A673 (cell line): ENCODE data around the gene PEX26.

Experiments
- EZH2 ChIP-seq: fragments of 200-600 bp; sonication (generic); IDR thresholded peaks from 2 replicates; pipeline ENCODE4 v1.6.1; 2017; ENCODE audit warnings: borderline replicate concordance, low read depth, mild to moderate bottlenecking, mixed read lengths, antibody characterized with exemption, low read length; ENCODE audit not compliant: poor library complexity, severe bottlenecking
- TF ChIP-seq, protein P1 (sequence below): fragments of 300-800, 200-600 bp; sonication (generic); conservative IDR thresholded peaks from 2 replicates; pipeline ENCODE4 v1.5.1; 2017; ENCODE audit warnings: low read depth, mild to moderate bottlenecking, antibody characterized with exemption, low read length, moderate library complexity, mixed read lengths

GRCh38 chr22:18034076-18034475 lies 43.7 kb upstream of the PEX26 start:
- TF ChIP-seq EZH2, result no peak
- TF ChIP-seq, protein P1, sequence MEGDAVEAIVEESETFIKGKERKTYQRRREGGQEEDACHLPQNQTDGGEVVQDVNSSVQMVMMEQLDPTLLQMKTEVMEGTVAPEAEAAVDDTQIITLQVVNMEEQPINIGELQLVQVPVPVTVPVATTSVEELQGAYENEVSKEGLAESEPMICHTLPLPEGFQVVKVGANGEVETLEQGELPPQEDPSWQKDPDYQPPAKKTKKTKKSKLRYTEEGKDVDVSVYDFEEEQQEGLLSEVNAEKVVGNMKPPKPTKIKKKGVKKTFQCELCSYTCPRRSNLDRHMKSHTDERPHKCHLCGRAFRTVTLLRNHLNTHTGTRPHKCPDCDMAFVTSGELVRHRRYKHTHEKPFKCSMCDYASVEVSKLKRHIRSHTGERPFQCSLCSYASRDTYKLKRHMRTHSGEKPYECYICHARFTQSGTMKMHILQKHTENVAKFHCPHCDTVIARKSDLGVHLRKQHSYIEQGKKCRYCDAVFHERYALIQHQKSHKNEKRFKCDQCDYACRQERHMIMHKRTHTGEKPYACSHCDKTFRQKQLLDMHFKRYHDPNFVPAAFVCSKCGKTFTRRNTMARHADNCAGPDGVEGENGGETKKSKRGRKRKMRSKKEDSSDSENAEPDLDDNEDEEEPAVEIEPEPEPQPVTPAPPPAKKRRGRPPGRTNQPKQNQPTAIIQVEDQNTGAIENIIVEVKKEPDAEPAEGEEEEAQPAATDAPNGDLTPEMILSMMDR, result no peak
